Medulla oblongata (tissue), 1 donor: ENCODE measurements around the gene TTLL5.

Experiments
- DNase-seq: peaks from one replicate; pipeline ENCODE4 v3.0.0-alpha.2; 2015; ENCODE audit errors: extremely low spot score

The TTLL5 gene

GRCh38 chr14:75986439-75986765 is 325.4 kb downstream of the TTLL5 start:
- DNase-seq, result no peak

GRCh38 chr14:75987201-75987970 is 326.3 kb downstream of the TTLL5 start:
- no peak for DNase-seq

DNA sequence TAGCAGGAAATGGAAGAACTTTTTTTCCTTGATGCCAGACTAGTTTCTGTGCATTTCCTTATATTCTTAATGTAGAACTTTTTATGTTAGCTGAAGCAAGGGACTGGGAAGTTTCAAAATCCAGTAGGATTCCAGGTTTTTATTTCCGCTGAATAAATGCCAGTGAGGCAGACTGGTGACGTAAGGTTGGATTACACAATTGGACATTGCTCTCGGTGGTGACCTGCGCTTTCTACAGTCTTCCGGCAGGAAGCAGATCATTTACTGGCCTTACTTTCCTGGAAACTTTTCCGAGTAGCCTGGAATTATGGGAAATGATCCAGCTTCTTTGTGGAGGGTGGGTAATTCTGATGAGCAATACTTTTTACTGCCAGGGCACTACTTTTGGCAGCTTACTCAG is 328.1 kb downstream of the TTLL5 start:
- DNase-seq, result peak; percentile 35

GRCh38 chr14:75990297-75990696 is 329.3 kb downstream of the TTLL5 start:
- DNase-seq, result no peak

GRCh38 chr14:75991753-75992152 is 330.7 kb downstream of the TTLL5 start:
- DNase-seq, result no peak

- DNase-seq, result no peak
These were observed 332.6 kb downstream of the TTLL5 start for GRCh38 chr14:75993567-75994041.

DNA sequence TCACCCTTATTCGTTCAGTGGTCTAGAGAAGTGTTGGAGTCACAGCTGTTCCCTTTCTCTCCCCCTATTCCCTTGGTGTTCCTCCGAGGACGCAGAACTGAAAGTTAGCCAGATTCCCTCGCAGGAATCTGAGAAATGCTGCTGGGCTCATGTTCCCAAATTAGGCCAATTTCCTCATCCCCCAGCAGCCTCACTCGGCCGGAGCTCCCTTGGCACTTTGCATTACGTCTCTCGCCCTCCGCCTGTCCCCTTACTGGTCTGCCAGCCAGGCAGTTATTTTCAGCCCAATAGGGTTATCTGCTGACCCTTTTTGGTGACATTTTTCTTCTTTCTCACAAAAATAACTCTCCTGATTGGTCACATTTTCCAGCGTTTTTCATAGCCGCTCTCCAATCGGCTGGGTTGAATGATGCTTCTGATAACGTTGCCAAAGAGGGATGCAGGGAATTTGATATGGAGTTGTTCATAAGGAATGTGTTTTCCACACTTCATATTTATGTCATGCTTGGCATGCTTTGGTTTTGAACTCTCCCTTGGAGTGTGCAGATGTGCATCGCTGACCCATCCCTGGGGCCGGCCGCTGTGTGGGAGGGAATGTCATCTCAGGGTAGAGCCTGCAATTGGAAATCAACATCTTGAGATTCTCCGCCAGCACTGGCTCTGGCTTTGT is 334.5 kb downstream of the TTLL5 start:
- DNase-seq, result no peak

- DNase-seq, result no peak
These were observed 335.4 kb downstream of the TTLL5 start for GRCh38 chr14:75996488-75996887.

GRCh38 chr14:75999511-76000190 is 338.6 kb downstream of the TTLL5 start:
- DNase-seq, result no peak

DNA sequence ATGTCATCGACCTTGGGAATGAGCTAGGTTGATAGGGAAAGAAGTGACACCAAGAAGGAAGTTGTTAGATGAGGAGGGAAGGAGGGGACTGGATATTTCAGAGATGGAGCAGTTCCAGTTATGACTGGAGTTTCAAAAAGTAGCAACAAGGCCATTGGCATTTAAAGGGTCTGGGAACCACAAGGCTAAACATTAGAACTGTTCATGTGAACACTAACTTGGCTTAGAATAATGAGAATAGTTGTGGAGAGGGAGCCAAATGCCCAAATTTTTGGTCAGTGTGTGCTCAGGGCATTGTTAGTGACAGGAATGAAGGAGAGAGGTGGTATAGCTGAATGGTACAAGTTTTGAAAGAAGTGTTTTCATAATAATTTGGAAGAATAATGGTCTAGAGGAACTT is 341.3 kb downstream of the TTLL5 start:
- no peak for DNase-seq
